B cell (primary cell): ENCODE data around the gene SHC2. TPM values are rescaled to one million over a fixed set of nuclear protein-coding genes. Genes with fewer than 3 reads are reported as not detected.

Source experiments
- ATAC-seq: fragments of 200-7000 bp; cut with Tn5 transposase; one replicate; pipeline ENCODE4 v1.10.0; 2021; ENCODE audit warnings: low read depth, mild to moderate bottlenecking, moderate number of reproducible peaks, moderate library complexity
- CTCF ChIA-PET: fragments of 350-600 bp; sonication (Branson Sonifier 250); formaldehyde crosslinking; loops from one replicate; lab custom pipeline; 2021; ENCODE audit warnings: antibody characterized with exemption, inconsistent platforms; lab: Charles Lee
- POLR2A ChIA-PET: fragments of 350-600 bp; sonication (Branson Sonifier 250); formaldehyde crosslinking; loops from one replicate; lab custom pipeline; 2021; ENCODE audit warnings: antibody characterized with exemption; lab: Charles Lee
- DNase-seq: peaks from one replicate; pipeline ENCODE4 v3.0.0; 2013
- H2AFZ ChIP-seq: 2 replicates; pipeline ENCODE4 v1.6.1; 2012; ENCODE audit warnings: mild to moderate bottlenecking, low read depth, low read length; ENCODE audit not compliant: insufficient read depth, poor library complexity, severe bottlenecking
- H3K27ac ChIP-seq, 2 donors: 1 replicate in 1 of 2; 2 replicates in 1 of 2; pipeline ENCODE4 v1.5.1; 2012 to 2013; ENCODE audit warnings: low read length in 2 of 2, mild to moderate bottlenecking in 2 of 2, moderate library complexity in 1 of 2
- H3K27me3 ChIP-seq, 4 experiments: fragments of 200-600 bp in 1 of 4; sonication (generic) in 1 of 4; replicated peaks in 1 of 4; 1 replicate in 2 of 4; 2 replicates in 2 of 4; pipeline versions ENCODE4 v1.6.1 to v1.7.0; 2013 to 2016; ENCODE audit warnings: low read length in 3 of 4, mild to moderate bottlenecking in 2 of 4, mixed read lengths in 1 of 4, moderate library complexity in 1 of 4; ENCODE audit not compliant: insufficient read depth in 4 of 4, control insufficient read depth in 3 of 4; ENCODE audit errors: control extremely low read depth in 1 of 4
- H3K36me3 ChIP-seq, 2 experiments: replicated peaks in 1 of 2; 1 replicate in 1 of 2; 2 replicates in 1 of 2; pipeline versions ENCODE4 v1.6.1 to v1.7.1; 2013; ENCODE audit warnings: low read length in 1 of 2; ENCODE audit not compliant: insufficient read depth in 2 of 2, control insufficient read depth in 1 of 2; ENCODE audit errors: control extremely low read depth in 1 of 2, extremely low read depth in 1 of 2
- H3K4me1 ChIP-seq, 2 donors: fragments of 200-600 bp in 1 of 2; sonication (generic) in 1 of 2; 1 replicate in 1 of 2; 2 replicates in 1 of 2; pipeline versions ENCODE4 v1.5.1 to v1.6.1; 2013 to 2017; ENCODE audit warnings: low read length in 2 of 2; ENCODE audit not compliant: control insufficient read depth in 2 of 2, insufficient read depth in 2 of 2
- H3K4me2 ChIP-seq: replicated peaks from 2 replicates; pipeline ENCODE3; 2012; ENCODE audit warnings: mild to moderate bottlenecking, low read depth, low read length; ENCODE audit not compliant: poor library complexity, severe bottlenecking
- H3K4me3 ChIP-seq, 5 experiments: fragments of 200-600 bp in 1 of 5; sonication (generic) in 1 of 5; 1 replicate in 3 of 5; 2 replicates in 2 of 5; pipeline versions ENCODE4 v1.5.1 to v1.7.0; 2011 to 2016; ENCODE audit warnings: low read length in 4 of 5, mild to moderate bottlenecking in 4 of 5, low read depth in 2 of 5, control low read depth in 1 of 5, moderate library complexity in 1 of 5; ENCODE audit not compliant: insufficient read depth in 1 of 5; ENCODE audit errors: control extremely low read depth in 1 of 5, extremely low read depth in 1 of 5
- H3K79me2 ChIP-seq: fragments of 200-600 bp; sonication (generic); one replicate; pipeline ENCODE4 v1.6.0; 2016; ENCODE audit warnings: low read length; ENCODE audit not compliant: control insufficient read depth, insufficient read depth
- H3K9ac ChIP-seq: fragments of 200-600 bp; sonication (generic); 2 replicates; pipeline ENCODE4 v1.6.1; 2017; ENCODE audit warnings: mild to moderate bottlenecking, low read length, moderate library complexity
- H3K9me3 ChIP-seq, 3 donors: one replicate each; pipeline versions ENCODE4 v1.6.1 to v1.7.1; 2013; ENCODE audit warnings: low read length in 2 of 3; ENCODE audit not compliant: control insufficient read depth in 2 of 3, insufficient read depth in 1 of 3; ENCODE audit errors: control extremely low read depth in 1 of 3
- H4K20me1 ChIP-seq: 2 replicates; pipeline ENCODE4 v1.6.0; 2012; ENCODE audit warnings: mild to moderate bottlenecking, low read length; ENCODE audit not compliant: insufficient read depth, control insufficient read depth, poor library complexity, severe bottlenecking
- H3K27ac Mint-ChIP-seq: one replicate; pipeline ENCODE4 v1.8.0; 2021; ENCODE audit warnings: mixed read lengths
- H3K27me3 Mint-ChIP-seq: one replicate; pipeline ENCODE4 v1.8.0; 2021; ENCODE audit warnings: mixed read lengths
- H3K4me1 Mint-ChIP-seq: one replicate; pipeline ENCODE4 v1.8.0; 2021; ENCODE audit warnings: mixed read lengths
- H3K4me3 Mint-ChIP-seq: one replicate; pipeline ENCODE4 v1.8.0; 2021; ENCODE audit warnings: mixed read lengths
- H3K9me3 Mint-ChIP-seq: one replicate; pipeline ENCODE4 v1.8.0; 2022; ENCODE audit warnings: mixed read lengths; ENCODE audit not compliant: insufficient read depth
- EZH2 ChIP-seq: IDR thresholded peaks from 2 replicates; pipeline ENCODE4 v1.6.1; 2012; ENCODE audit warnings: borderline replicate concordance, low read depth, mild to moderate bottlenecking, moderate library complexity, low read length; ENCODE audit not compliant: insufficient read depth, poor library complexity, severe bottlenecking
- WGBS: methylation state at CpG from one replicate; pipeline ENCODE4 v1.1.5; 2013; ENCODE audit warnings: missing lambda C conversion rate; ENCODE audit not compliant: insufficient coverage; 5-methylcytosine and 5-hydroxymethylcytosine counted together
- intact Hi-C: fragments of 100-400 bp; cut with micrococcal nuclease; formaldehyde crosslinking; loops from one replicate; pipeline ENCODE4 v1.10.0; 2022
- polyA plus RNA-seq: library from polyadenylated mRNA; depleted of rRNA; stranded (reverse); fragments of >200 nt; gene quantifications from 2 replicates; pipeline ENCODE4 v1.2.3, GENCODE V29; 2012
- total RNA-seq, 2 donors: library from RNA; stranded (reverse); fragments of 120-200 nt in 1 of 2; gene quantifications; 1 replicate in 1 of 2; 2 replicates in 1 of 2; pipeline versions ENCODE4 v1.2.3 to v1.2.4, GENCODE V29; 2013 to 2022
- TF ChIP-seq, protein P1 (sequence below): fragments of 200-600 bp; IDR thresholded peaks from one replicate; pipeline ENCODE4 v1.8.0; 2022; ENCODE audit warnings: antibody characterized with exemption, mild to moderate bottlenecking

Gene SHC2
- total and polyA plus RNA-seq, 2 donors (not counting 1 experiment from before 2014, with no cell fraction given): 0.19 TPM; not detected in 1

DNA sequence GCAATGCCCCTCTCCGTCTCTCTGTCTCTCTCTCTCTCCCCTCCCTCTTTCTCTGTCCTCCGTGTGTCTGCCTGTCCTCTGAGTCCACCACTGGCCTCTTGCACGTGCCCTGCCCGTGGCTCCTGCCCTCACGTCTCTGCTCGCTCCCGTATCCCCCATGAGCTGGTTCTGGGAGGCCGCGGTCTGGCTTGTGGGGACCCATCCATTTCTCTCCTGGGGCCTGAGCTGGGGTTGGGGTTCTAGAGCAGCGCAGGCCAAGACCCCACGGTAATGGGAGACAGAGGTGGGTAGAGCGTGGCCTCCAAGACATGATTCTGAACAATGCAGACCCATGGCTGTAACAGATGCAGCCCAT lies 70.9 kb downstream of the SHC2 start:
- no peak for TF ChIP-seq EZH2
- TF ChIP-seq, protein P1, sequence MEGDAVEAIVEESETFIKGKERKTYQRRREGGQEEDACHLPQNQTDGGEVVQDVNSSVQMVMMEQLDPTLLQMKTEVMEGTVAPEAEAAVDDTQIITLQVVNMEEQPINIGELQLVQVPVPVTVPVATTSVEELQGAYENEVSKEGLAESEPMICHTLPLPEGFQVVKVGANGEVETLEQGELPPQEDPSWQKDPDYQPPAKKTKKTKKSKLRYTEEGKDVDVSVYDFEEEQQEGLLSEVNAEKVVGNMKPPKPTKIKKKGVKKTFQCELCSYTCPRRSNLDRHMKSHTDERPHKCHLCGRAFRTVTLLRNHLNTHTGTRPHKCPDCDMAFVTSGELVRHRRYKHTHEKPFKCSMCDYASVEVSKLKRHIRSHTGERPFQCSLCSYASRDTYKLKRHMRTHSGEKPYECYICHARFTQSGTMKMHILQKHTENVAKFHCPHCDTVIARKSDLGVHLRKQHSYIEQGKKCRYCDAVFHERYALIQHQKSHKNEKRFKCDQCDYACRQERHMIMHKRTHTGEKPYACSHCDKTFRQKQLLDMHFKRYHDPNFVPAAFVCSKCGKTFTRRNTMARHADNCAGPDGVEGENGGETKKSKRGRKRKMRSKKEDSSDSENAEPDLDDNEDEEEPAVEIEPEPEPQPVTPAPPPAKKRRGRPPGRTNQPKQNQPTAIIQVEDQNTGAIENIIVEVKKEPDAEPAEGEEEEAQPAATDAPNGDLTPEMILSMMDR: no peak
- H3K27me3 ChIP-seq: peaks cover 0 to 10% (median 0%) of the 10 kb centered on the region in 4 experiments
- ATAC-seq (no peak), DNase-seq (no peak)
- no peak overlapping the region for H3K4me2 ChIP-seq
- no peak overlapping the region for H3K27ac ChIP-seq
- no peaks in the 10 kb centered on the region for H3K36me3 ChIP-seq
- H3K4me1 Mint-ChIP-seq: no peaks in the 10 kb centered on the region
- peaks cover 0 to 22% (median 0%) of the 10 kb centered on the region in 3 donors for H3K9me3 ChIP-seq
- H3K9me3 Mint-ChIP-seq: no peaks in the 10 kb centered on the region
- H4K20me1 ChIP-seq: no peaks in the 10 kb centered on the region
- H3K4me3 ChIP-seq: no peak overlapping the region
- 89% methylated on average over 10 of the region's 12 CpGs for WGBS
- no peak overlapping the region for H3K9ac ChIP-seq
- H3K4me3 Mint-ChIP-seq: no peak overlapping the region
- H3K79me2 ChIP-seq: no peaks in the 10 kb centered on the region
- H3K27me3 Mint-ChIP-seq: peaks cover 20% of the 10 kb centered on the region
- no peak overlapping the region for H3K27ac Mint-ChIP-seq
- no peak overlapping the region for H2AFZ ChIP-seq
- POLR2A ChIA-PET: no interaction called here
- intact Hi-C loops: no loop called here
- no peaks in the 10 kb centered on the region for H3K4me1 ChIP-seq
- CTCF ChIA-PET: no interaction called here

DNA sequence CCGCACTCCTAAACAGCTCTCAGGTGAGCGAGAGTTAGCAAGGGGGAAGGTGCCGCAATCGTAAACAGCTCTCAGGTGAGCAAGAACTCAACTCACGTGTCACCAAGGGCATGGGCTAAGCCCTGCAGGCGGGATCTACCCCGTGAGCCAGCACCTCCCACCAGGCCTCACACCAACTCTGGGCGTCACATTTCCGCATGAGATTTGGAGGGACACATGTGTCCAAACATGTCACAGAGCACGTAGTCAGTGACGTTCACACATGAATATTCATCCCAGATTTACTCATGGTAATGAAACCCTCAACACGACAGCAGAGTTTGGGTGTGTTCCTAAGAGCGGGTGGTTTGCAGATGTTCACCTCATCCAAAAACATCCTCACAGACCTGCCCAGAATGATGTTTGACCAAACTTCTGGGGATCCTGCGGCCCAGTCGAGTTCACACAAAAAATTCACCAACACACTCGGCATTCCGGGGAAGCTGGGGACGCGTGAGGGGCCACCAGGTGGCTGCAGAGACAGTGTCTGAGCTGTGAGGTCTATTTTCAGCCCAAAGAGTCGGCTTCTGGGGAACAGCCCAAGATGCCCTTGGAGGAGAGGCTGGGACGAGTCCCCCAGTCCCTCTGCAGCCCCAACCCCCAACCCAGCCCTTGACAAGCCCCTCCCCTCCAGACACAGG lies 71.4 kb downstream of the SHC2 start:
- H4K20me1 ChIP-seq: no peaks in the 10 kb centered on the region
- ChIA-PET CTCF (no interaction called here), POLR2A (no interaction called here)
- no peak overlapping the region for H3K4me3 ChIP-seq
- TF ChIP-seq EZH2: no peak
- TF ChIP-seq, protein P1: no peak
- H3K4me2 ChIP-seq: no peak overlapping the region
- no peak for ATAC-seq
- H3K27ac ChIP-seq: no peak overlapping the region
- 80% methylated on average over 19 of the region's 21 CpGs for WGBS
- H2AFZ ChIP-seq: no peak overlapping the region
- intact Hi-C loops: no loop called here
- peaks cover 0 to 25% (median 0%) of the 10 kb centered on the region in 3 donors for H3K9me3 ChIP-seq
- H3K4me1 ChIP-seq: peaks cover 0 to 3% of the 10 kb centered on the region in 2 donors
- H3K9ac ChIP-seq: no peak overlapping the region
- DNase-seq: no peak
- Mint-ChIP-seq H3K9me3 (no peaks in the 10 kb centered on the region), H3K27me3 (peaks cover 25% of the 10 kb centered on the region), H3K4me3 (no peak overlapping the region), H3K27ac (no peak overlapping the region), H3K4me1 (no peaks in the 10 kb centered on the region)
- H3K27me3 ChIP-seq: peaks cover 0 to 12% (median 1%) of the 10 kb centered on the region in 4 experiments
- H3K79me2 ChIP-seq: no peaks in the 10 kb centered on the region
- no peaks in the 10 kb centered on the region for H3K36me3 ChIP-seq
